CD4-positive, alpha-beta T cell treated with Interleukin-2 at 100 ng/mL for 4 hours (primary cell): ENCODE data around the gene GNG8.

Source experiments
- DNase-seq: peaks from one replicate; pipeline ENCODE4 v3.0.0-alpha.2; 2020; ENCODE audit warnings: low spot score

GNG8 gene

DNA sequence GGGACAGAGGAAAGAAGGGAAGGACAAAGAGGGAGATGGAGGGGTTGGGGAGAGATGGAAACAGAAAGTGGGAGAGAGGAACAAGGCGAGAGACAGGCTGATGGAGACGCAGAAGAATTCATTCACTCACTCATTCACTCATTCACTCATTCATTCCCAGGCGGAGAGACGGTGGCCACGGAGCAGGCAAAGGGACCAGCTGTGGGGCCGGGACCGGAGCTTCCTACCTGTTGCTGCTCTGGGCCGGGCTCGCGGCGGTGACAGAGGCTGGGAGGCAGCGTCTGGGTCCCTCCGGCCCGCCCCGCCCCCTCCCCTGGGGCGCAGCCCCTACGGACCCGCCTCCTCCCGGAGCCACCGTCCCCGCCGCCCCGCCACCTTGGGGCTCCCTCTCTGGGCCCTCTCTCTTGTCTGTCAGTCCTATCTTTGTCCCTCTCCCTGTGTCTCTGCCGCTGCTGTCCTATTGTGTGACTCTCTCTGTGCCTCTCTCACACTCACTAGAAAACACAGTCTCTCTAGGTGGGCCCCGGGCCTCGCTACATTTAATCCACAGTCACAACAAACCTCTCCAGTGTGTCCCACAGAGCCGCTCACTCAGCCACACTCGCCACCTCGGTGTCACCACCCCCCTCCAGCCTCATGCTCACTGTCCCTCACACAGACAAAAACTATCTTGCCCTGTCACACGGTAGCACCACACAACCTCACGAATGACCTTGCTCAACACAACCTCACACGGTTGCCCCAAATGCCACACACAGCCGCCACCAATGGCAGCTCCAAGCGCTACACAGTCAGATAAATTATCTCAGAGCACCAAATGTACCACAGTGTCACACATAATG, at the start of gene GNG8:
TSS of gene GNG8 (minus strand) at position 283 of the 842 bp plus-strand sequence. CDS start 1,520 bp downstream, outside the sequence.
- no peak for DNase-seq

DNA sequence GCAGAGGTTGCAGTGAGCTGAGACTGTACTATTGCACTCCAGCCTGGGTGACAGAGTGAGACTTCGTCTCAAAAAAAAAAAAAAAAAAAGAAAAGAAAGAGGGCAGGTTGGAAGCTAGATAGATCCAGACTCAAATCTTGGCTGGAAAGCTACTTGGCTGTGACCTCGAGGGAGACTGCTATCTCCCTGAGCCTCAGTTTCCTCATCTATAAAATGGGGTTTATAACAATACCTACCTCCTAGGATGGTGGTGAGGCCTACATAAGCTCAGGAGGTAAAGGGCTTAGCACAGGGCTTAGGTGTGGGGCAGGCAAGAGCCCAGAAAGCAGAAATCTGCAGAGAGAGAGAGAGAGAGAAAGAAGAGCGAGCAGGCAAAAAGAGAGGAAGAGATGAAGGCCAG, 49.2 kb upstream of the GNG8 start:
- no peak for DNase-seq

DNA sequence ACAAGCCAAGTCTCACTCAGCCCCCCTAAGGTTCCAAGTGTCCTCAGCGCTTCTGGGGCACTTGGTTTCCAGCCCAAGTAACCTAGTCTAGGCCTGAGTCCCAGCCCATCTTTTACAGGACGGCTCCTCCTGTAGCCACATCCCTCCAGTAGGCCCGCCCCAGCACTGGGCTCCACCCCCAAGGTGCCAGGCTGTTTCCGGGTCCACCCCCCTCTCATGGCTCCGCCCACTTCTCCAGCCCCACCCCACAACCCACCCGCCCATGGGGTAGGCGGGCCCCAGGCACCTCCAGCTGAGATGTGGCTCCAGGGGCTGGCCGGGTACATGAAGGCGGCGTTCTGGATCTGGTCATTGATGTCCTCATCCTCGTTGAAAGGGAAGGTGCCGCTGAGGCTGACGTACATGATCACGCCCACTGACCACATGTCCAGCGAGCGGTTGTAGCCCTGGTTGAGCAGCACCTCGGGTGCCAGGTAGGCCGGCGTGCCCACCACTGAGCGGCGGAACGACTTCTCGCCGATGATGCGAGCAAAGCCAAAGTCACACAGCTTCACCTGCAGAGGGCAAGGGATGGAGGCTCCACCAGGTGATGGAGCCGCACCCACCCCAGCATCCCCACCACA, 42.2 kb upstream of the GNG8 start:
- peak; percentile 35 for DNase-seq

DNA sequence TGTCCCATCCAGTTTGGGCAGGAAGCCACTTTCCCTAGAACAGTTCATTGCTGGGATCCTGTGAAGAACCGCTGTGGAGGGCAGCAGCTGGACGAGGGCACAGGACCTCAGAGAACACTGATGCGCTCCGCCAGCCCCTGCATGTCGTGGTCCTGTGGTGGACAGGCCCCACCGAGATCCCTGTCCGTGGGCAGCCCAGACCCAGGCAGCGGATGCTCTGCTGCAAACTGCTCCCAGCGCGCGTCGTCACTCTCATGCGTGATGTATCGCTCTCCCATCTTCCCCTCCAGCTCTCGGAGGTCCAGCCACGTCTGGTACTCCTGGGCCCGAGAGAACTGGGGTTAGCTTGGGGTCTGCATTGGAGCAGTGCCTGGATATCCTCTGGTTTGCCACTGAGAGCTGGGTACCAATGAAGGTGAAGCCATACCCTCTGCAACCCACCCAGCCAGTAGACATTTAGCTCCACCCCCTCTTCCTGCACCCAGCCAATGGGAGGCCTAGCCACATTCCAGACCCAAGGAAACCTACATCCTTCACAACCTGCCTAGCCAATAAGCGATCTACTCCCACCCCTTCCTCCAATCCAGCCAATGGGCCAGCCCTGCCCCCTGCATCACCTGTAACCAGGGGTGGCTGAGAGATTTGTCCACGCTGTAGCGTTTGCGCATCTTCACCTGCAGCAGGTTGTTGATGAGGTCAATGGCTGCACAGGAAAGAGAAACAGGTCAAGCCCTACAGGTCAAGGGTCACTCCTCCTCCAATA, 38.6 kb upstream of the GNG8 start:
- DNase-seq = no peak

DNA sequence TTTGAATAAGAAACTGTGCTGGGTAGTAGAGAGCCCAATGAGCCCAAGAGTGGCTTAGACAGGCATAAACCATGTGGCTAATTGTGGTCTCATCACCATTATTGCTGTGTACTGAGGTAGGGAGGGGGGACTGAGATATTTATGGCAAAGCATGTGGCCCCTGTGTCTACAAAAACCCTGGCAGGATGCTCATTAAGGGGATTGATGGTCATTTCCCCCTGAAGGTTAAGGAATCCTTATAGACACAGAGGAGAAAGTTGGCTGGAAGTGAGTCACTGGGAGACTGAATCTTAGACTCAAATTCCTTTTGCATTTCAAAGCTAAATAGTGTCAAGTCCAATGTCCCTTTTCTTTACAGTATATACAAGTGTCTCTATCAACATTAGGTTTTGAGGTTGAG, 34.8 kb upstream of the GNG8 start:
- no peak for DNase-seq

DNA sequence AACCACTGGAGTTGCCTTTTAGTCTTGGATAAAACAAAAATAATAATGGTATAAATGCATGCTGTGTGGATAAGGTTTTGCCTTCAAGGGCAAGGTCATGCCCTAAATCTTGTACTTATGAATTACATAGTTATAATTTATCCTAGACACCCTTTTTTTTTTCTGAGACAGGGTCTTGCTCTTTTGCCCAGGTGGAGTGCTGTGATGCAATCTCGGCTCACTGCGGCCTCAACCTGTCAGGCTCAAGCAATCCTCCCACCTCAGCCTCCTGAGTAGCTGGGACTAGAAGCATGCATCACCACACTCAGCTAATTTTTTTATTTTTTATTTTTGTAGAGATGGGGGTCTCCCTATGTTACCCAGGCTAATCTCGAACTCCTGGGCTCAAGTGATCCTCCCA, 32.7 kb upstream of the GNG8 start:
- DNase-seq = no peak

DNA sequence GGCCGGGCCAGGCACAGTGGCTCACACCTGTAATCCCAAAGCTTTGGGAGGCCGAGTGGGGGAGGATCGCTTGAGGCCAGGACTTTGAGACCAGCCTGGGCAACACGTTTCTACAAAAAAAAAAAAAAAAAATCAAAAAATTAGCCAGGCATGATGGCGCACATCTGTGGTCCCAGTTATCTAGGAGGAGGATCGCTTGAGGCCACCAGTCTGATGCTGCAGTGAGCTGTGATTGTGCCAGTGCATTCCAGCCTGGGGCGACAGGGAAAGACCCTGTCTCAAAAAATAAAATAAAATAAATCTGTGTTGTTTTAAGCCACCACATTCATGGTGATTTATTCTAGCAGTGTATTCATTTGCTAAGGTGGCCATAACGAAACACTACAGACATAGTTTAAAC, 29.1 kb upstream of the GNG8 start:
- DNase-seq = no peak

DNA sequence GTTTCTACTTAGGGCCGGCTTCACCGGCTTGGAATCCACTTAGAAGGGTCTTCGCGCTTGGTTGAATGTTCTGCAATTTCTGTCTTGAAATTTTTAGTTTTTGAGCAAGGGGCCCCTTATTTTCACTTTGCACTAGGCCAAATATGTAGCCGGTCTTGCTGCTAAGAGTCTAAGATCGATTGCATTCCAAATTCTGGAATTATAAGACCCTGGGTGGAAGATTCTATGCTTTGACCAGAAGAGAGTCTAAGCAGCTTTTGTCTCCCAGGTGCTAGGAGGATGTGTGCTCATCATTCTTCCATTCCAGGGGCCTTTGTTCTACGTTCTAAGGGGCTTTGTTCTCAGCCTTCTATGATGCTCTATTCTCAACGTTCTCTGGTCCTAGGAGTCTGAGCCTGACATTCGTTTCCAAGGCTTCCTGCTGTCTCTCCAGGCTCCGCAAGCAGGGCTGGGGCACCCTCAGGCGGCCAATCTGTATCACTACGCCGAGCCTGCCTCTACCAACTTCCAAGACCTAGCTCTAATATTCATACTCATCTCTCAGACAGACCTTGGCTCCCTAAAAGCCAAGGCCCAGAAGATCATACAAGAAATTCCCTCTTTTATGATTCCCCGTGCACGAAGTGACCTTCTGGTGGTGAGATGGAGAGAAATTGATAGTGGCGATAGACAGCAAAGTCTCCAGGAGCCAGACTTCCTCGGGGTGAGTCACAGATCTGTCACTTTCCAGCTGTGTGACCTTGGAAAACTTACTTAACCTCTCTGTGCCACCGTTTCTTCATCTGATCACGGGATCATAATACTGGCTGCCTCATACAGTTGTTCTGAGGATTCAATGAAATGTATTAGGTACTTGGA, 26.0 kb upstream of the GNG8 start:
- peak; percentile 78 for DNase-seq

DNA sequence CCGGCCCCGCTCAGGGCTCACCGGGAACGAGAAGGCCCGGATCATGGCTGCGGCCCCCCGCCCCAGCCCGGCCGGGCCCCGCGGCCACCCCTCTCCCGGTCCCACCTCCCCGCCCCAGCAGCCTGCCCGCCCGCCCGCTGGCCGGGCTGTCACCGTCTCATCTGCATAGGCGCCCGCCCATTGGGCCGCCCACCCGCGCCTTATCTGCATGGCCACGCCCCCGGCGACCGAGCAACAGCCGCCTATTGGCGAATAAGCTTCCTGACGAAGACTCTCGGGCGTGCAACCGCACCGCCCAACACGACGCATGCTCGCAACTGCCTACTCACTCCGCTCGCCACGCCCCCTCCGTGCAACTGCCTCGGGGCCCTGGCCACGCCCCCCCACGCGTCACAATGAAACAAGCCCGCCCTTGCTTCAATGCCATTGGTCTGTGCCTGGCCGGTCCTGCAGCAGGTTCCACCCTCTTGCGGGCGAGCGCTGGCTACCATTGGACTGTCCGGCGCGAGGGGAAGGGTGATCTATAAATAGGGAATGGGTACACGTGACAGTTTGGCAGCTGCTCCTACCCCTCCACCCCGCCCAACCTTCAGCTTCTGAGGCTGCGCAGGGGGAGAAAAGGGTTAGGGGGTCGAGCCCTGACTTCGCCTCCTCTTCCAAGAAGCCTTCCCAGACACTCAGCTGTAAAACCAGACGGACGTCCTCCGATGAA, 25.2 kb upstream of the GNG8 start, which contains the start of gene DACT3:
TSS of gene DACT3 (minus strand) at position 163 of the 712 bp plus-strand sequence. CDS start at position 45, 118 bp downstream.
- DNase-seq = peak; percentile 100

DNA sequence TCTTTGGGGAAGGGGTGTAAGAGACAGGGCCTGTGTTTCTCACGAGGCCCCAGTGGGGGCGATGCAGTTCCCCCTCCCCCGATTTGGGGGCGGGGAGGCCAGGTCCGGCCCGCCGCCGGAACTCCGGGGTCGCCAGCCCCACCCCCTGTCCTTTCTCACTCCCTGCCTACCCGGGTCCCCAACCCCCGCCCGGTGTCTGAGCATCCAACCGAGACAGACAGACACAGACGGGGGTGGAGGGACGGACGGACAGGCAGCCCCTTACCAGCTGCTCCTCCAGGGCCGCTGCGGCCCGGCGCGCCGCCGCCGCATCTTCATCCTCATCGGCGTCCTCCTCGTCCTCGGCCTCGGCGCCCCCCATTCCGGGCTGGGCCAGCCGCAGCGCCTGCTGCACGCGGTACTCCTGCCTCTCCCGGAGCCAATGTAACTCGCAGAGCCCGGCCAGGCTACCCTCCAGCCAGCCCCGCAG, 24.6 kb upstream of the GNG8 start:
- no peak for DNase-seq

DNA sequence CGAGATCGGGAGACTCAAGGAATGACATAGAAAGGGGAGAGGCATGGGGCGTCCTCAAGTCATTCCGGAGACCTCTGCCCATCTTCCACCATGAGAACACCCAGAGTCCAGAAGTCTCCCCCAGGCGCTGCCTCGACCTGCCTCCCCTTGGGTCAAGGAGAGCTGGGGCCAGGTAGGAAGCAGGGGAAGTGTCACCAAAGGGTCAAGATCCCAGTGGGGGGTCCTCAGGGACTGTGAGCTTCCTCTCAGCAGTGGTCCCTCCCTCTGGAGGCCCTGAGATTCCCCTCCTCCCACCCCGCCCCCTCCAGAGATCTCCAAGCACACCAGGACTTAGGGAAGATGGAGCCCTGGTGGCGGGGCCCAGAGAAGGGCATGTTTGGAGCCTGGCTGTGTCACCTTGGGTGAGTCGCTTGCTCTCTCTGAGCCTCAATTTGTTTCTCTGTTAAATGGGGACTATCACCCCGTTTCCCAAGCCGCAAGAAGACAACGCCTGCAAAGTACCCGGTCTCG, 24.1 kb upstream of the GNG8 start:
- DNase-seq = no peak

DNA sequence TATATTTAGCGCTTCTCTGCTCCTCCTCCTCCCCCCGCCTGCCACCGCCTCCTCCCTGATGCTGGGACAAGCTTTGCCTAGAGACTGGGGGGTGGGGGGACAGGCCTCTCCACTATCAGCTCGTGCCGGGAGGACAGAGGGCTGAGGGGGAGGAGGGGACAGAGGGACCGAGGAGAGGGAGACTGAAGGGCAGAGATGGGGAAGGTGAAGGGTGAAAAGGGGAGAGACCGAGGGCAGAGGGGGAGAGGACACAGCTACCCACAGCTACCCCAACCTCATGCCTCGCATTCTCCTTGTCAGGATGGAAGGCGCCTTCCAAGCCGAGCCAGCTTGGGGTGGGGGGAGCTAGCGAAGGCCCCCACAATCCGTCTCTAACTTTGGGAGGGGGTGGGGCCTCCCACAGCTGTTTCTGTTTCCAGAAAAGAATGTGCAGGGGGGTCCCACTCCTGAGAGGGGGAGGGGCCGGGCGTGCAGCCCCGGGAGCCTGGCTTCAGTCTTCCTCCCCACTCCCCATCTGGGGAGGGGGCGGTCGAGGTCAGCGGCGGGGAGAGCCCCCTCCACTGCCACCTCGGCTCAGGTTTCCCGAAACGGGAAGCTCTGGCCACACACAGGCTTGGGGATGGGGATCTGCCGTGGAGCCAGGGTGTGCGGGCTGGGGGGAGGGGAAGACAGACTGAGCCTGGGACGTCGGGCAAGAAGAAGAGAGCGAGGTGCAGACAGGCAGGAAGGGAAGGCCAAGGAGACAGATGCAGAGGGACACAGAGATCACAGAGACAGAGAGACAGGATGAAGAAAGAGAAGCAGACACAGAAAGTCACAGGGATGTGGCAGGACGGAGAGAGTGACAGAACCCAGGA, 23.4 kb upstream of the GNG8 start:
- no peak for DNase-seq

DNA sequence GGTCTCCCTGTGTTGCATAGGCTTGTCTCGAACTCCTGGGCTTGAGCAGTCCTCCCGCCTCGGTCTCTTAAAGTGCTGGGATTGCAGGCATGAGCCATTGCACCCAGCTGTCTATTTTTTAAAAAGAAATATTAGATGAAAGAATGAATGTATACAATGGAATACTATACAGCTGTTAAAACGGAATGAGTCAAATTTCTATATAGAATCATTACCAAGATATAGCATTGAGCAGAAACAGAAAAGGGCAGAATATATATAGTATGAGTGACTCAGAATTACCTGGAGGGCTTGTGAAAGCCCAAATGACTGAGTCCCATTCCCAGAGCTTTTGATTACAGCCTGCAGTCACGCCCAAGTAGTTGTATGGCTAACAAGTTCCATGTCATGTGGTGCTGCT, 20.5 kb upstream of the GNG8 start:
- DNase-seq = no peak

DNA sequence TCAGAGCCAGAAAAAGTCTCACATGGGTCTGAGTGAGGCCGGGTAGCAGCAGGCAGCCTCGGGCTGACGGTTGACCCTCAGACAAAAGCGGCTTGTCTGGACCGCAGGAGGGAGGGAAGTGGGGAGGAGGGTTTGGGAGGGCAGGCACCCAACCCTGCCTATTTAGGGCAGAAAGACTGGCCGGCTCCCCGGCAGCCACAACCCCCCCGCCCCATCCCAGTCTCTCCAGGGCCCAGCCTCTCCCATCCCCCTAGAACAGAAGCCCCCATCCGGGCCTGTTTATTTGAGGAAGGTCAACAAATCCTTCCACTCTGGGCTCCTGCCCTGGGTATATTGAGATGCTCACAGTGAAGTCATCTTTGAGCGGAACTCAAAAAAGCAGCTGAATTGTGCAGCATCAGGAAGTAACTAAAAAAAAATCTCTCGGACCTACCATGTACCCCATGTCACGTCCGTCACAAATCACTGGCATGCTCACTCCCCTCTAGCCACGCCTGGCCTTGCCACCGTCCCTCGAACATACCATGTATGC, 18.7 kb upstream of the GNG8 start:
- DNase-seq = no peak

DNA sequence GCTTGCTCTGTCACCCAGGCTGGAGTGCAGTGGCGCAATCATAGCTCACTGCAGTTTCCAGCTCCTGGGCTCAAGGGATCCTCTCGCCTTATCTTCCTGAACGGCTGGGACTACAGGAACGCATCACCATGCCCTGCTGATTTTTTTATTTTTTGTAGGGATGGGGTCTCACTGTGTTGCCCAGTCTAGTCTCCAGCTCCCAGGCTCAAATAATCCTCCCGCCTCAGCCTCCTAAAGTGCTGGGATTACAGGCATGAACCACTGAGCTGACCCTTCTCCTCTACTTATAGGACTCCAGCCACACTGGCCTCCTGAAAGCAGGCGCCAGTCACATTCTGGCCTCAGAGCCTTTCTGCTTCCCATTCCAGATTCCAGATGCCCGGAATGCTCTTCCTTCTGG, 14.4 kb upstream of the GNG8 start:
- no peak for DNase-seq

DNA sequence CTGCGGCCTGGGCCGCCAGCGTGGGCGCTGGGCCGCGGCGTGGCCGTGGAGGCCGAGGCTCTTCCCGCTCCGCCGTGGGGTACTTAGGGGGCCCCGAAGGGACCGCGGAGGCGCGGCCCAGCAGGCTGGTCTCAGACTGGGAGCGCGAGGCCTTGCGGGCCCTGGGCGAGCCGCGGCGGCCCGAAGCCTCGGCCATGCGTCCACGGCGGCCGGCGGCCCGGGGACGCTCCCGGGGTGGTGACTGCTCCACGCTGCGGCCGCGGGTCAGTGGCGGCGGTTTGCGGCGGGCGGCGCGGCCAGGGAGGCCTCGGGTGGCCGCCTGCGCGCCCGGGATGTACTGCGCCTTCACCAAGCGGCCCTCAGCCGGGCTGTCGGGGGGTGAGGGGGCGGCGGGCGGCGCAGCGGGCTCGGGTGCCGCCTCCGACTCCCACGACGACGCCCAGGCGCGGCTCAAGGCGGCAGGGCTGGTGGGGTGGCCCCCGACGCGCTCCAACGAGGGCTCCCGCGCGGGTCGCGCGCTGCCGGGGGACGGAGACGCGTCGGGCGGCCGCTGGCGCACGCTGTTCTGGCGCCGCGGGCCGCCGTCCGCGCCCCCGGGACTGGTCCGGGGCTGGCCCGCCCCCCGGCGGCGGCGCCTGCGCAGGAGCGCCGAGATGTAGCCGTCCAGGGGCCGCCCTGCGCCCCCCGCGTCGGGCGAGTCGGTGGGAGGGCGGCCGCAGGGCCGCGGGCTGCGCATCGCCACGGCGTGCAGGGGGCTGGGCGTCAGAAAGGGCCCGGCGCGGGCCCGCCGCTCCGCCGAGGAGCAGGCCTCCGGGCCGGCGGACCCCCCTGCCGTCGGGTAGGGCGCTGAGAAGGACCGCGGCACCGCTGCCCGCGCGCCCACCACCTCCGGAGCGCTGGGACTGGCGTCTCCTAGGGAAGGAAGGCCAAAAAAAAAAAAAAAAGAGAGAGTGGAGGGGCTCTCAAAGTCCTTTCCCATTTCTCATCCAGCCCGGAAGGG, 13.3 kb upstream of the GNG8 start:
- no peak for DNase-seq

DNA sequence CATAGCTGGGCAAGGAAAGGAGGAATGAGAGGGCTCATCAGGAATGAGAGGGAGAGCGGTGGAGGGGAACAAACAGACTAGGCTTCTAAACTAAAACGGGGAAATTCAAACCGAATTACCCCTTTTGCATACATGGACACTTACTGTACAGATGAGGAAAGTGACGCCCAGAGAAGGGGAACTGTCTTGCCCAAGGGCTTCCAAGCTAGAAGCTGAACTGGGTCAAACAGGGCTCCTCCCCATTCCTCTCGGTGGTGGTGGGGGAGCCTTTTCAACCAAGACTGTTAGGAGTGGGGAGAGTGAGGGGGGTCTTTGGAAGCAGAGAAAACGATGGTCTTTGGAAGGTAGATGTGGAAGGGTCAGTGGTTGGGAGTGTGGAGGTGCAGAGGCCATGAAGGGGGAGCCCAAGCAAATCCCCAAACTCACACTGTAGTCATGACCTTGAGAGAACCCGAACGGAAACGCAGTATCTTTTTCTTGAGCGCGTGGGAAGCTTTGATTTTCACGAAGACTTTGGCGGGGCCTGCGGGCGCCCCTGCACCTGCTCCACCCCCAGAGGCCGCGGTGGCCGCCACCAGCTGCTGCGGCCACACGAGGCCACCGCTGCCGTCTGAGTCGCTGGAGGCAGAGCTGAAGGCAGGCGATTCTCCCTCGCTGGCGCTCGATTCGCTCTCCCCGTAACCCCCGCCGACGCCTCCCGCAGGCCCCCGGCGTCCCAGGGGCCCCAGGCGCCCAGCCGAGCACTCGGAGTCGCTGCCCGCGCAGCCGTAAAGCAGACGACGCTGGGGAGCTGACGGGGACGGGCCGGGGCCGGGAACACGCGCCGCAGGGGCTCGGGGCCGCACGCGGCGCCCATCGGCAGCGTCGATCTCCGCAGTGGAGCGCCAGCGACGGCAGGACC, 12.3 kb upstream of the GNG8 start:
- no peak for DNase-seq
